Stromal cell of bone marrow (primary cell): Measurements from ENCODE around the gene CYP1A2.
"Not testable (repeated sequence)": the region's sequence is repeated elsewhere in the genome, so short reads cannot be mapped to it uniquely, and the experiment has no call there.

Experiments
- DNase-seq: peaks from one replicate; pipeline ENCODE4 v3.0.0-alpha.2; 2012; ENCODE audit warnings: low read depth

Gene CYP1A2

GRCh38 chr15:74738239-74738638 is 10.4 kb upstream of the CYP1A2 start:
- not testable (repeated sequence) for DNase-seq

- DNase-seq: no peak
Measured at GRCh38 chr15:74742422-74742821, 6.2 kb upstream of the CYP1A2 start.

DNA sequence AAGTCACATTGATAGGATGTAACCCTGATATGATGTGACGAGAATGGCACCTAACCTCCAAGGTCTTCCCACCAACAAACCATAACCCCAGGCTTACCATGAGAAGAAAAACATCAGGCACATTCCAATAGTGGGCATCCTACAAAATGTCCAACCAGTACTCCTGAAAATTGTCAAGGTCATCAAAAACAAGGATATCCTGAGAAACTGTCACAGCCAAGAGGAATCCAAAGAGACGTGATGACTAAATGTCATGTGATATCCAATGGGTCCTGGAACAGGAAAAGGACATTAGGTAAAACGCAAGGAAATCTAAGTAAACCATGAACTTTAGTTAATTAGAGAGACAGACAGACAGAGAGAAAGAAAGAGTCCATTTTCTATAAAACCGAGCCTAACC is 2.3 kb upstream of the CYP1A2 start:
- no peak for DNase-seq

DNA sequence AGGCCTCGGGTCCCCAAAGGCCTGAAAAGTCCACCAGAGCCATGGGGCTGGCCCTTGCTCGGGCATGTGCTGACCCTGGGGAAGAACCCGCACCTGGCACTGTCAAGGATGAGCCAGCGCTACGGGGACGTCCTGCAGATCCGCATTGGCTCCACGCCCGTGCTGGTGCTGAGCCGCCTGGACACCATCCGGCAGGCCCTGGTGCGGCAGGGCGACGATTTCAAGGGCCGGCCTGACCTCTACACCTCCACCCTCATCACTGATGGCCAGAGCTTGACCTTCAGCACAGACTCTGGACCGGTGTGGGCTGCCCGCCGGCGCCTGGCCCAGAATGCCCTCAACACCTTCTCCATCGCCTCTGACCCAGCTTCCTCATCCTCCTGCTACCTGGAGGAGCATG is 1.2 kb downstream of the CYP1A2 start:
- DNase-seq: no peak

DNA sequence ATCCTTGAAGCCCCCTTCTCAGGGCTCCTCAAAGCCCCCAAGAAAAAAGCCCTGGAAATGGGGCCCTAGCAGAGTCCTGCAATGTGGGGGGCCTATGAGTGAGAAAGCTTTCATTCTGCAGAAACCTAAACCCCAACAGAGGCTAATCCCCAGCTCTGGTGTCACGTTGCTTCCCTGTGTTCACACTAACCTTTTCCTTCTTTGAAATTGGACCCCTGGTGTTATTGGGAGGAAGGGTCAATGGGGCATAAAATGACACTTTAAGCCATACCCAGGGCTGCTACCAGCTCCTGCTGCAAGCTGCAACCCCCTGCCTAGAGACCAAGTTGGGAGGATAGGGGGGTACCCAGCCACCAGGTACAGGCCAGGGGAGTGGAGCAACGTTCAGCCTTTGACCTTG is 2.1 kb downstream of the CYP1A2 start:
- DNase-seq: no peak

- no peak for DNase-seq
Measured at GRCh38 chr15:74752011-74752410, 3.4 kb downstream of the CYP1A2 start.

- DNase-seq: peak; percentile 28
Measured at GRCh38 chr15:74752531-74752930, 3.9 kb downstream of the CYP1A2 start.

DNA sequence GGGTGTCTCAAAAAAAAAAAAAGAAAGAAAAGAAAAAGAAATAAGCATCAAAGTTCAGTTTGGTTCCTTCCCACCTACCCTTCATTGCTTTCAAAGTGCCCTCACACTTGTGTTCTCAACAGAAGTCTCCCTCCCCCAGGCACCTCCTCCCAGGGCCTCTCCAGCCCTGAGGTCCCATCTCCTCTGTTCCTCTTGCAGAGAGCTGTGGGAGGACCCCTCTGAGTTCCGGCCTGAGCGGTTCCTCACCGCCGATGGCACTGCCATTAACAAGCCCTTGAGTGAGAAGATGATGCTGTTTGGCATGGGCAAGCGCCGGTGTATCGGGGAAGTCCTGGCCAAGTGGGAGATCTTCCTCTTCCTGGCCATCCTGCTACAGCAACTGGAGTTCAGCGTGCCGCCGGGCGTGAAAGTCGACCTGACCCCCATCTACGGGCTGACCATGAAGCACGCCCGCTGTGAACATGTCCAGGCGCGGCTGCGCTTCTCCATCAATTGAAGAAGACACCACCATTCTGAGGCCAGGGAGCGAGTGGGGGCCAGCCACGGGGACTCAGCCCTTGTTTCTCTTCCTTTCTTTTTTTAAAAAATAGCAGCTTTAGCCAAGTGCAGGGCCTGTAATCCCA is 6.1 kb downstream of the CYP1A2 start:
- no peak for DNase-seq

- no peak for DNase-seq
Measured at GRCh38 chr15:74758736-74759135, 10.1 kb downstream of the CYP1A2 start.

DNA sequence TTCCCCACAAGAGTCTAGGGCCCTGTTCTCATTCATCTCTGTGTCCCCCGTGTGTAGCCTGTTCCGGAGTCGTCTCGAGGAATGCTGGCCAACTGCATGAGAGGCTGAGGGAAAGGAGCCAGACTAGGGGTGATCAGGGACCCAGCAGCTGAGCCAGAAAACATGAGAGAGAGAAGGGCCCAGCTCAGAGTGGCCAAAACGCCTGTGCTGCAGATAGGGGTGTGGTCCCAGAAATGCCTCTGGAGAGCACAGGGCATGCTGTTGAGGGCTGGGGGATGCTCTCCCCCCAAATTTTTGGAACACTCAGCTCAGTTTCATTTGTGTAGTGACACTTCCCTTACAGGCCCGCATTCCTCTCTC is 14.1 kb downstream of the CYP1A2 start:
- DNase-seq: no peak

GRCh38 chr15:74763416-74763815 is 14.8 kb downstream of the CYP1A2 start:
- DNase-seq: no peak

- DNase-seq: no peak
Measured at GRCh38 chr15:74767167-74768098, 18.8 kb downstream of the CYP1A2 start.

- no peak for DNase-seq
Measured at GRCh38 chr15:74768099-74768770, 19.6 kb downstream of the CYP1A2 start.

GRCh38 chr15:74768771-74769342 is 20.2 kb downstream of the CYP1A2 start:
- DNase-seq: no peak

DNA sequence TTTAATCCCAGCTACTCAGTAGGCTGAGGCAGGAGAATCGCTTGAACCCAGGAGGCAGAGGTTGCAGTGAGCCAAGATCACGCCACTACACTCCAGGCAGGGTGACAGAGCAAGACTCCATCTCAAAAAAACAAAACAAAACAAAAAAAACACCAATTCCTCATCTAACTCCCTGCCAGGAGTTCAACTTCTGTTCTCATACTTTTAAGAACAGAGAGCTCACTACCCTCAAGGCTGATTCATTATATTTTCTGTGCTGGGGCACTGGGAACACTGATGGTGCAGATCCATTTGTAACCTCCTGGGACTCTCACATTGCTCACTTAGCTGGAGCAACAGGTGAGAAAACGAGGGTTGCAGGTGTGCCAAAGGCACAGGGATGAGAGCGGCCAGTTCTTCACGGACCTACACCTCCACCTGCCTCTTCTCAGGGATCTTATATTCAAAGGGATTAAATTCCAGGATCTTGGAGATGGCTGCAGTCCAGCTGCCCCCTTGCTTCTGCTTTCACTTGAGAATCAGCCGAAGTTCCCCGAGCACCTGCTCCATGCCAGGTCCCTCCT is 20.9 kb downstream of the CYP1A2 start:
- DNase-seq: no peak

DNA sequence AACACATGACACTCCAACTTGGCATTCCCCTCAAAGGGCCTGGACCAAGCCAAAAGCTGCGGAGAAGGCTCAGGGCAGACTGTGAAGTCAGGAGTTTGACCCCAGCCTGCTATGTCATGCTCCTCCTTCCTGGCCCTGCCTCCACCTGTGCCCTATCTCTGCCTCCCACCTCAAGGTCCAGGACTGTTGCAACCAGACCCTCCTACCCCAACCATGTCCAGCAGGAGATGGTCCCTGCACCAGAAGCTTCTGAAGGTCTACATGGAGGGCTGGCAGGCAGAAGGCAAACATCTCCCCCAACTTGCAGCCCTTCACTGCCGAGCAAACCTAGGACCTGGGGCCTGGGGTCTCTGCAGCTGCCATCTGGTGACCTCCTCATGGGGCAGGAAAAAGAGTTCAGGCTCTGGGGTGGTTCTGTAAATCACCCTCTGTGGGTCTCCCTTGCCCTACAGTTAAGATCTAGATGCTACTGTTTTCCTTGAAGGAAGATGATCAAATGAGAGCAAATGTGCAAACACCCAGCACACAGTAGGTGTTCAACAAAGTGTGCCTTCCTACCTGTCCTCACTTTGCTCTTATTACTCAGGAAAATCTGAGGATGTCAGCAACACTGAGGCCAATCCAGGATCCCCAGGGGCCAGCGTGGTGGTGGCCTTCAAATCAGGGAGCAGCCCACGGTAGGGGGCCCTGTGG is 21.7 kb downstream of the CYP1A2 start:
- no peak for DNase-seq

- no peak for DNase-seq
Measured at GRCh38 chr15:74773329-74773728, 24.7 kb downstream of the CYP1A2 start.

DNA sequence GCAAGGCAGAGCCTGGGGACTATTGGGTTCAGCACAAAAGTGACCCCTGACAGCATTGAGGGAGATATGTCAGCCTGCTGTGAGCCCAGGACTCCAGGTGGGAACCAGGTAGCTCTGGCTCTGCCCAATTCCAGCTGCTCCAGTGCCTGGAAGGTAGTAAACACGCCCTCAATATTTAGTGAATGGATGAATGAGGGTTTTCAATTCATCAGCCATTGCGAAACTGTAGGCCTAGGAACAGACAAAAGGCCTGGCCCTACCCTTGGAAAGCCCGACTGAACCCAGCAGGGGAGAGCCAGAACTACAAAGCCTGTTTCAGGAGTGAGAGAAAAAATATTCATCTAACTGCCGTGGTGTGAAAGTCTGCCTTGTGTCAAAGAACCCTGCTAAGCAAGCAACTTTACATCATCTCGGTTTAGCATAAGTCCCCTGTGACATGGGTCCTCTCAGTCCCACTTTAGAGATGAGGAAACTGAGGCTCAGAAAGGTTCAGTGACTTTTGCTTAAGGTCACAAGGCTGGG is 25.1 kb downstream of the CYP1A2 start:
- no peak for DNase-seq

- no peak for DNase-seq
Measured at GRCh38 chr15:74775132-74775562, 26.5 kb downstream of the CYP1A2 start.

- no peak for DNase-seq
Measured at GRCh38 chr15:74775894-74776293, 27.2 kb downstream of the CYP1A2 start.
